GM23338 (cell line): Measurements from ENCODE around the gene IKZF1. TPM values are rescaled to one million over a fixed set of nuclear protein-coding genes. Genes with fewer than 3 reads are reported as not detected.

ENCODE experiments used
- ATAC-seq: fragments of 200-7000 bp; cut with Tn5 transposase; 3 replicates; pipeline ENCODE4 v1.9.1; 2020
- DNase-seq: peaks from one replicate; pipeline ENCODE4 v3.0.0-alpha.2; 2015; ENCODE audit warnings: low spot score
- H2AFZ ChIP-seq: fragments of 200-600 bp; sonication (generic); 2 replicates; pipeline ENCODE4 v1.8.0; 2016; ENCODE audit warnings: antibody characterized with exemption, mild to moderate bottlenecking, moderate library complexity
- H3F3A ChIP-seq: fragments of 200-600 bp; sonication (generic); replicated peaks from 2 replicates; pipeline ENCODE4 v1.8.0; 2017; ENCODE audit warnings: antibody characterized with exemption, mixed run types, low read depth
- H3K27ac ChIP-seq: fragments of 200-600 bp; sonication (generic); 2 replicates; pipeline ENCODE4 v1.6.1; 2016; ENCODE audit warnings: low read depth
- H3K27me3 ChIP-seq: fragments of 200-600 bp; sonication (generic); 2 replicates; pipeline ENCODE4 v1.8.0; 2016; ENCODE audit warnings: mild to moderate bottlenecking, mixed run types, moderate library complexity; ENCODE audit not compliant: insufficient read depth
- H3K36me3 ChIP-seq: fragments of 200-600 bp; sonication (generic); 2 replicates; pipeline ENCODE4 v1.8.0; 2016; ENCODE audit warnings: mild to moderate bottlenecking; ENCODE audit not compliant: insufficient read depth
- H3K4me1 ChIP-seq: fragments of 200-600 bp; sonication (generic); 2 replicates; pipeline ENCODE4 v1.8.0; 2016; ENCODE audit warnings: mild to moderate bottlenecking, moderate library complexity; ENCODE audit not compliant: insufficient read depth
- H3K4me2 ChIP-seq: fragments of 200-600 bp; sonication (generic); 2 replicates; pipeline ENCODE4 v1.7.1; 2017; ENCODE audit warnings: mixed run types
- H3K4me3 ChIP-seq: fragments of 200-600 bp; sonication (generic); 2 replicates; pipeline ENCODE4 v1.6.1; 2016; ENCODE audit warnings: mixed run types
- H3K79me2 ChIP-seq: fragments of 200-600 bp; sonication (generic); replicated peaks from 2 replicates; pipeline ENCODE4 v1.8.0; 2017; ENCODE audit warnings: mild to moderate bottlenecking; ENCODE audit not compliant: insufficient read depth
- H3K9me2 ChIP-seq: fragments of 200-600 bp; sonication (generic); 2 replicates; pipeline ENCODE4 v1.8.0; 2017; ENCODE audit not compliant: insufficient read depth
- H4K20me1 ChIP-seq: fragments of 200-600 bp; sonication (generic); replicated peaks from 2 replicates; pipeline ENCODE4 v1.8.0; 2017; ENCODE audit warnings: mild to moderate bottlenecking; ENCODE audit not compliant: insufficient read depth
- H3K27ac Mint-ChIP-seq: 2 replicates; pipeline ENCODE4 v1.8.0; 2020; ENCODE audit warnings: inconsistent platforms, mild to moderate bottlenecking, moderate library complexity, mixed read lengths
- H3K27me3 Mint-ChIP-seq: 3 replicates; pipeline ENCODE4 v1.8.0; 2022; ENCODE audit warnings: low read depth, mild to moderate bottlenecking, moderate library complexity, mixed read lengths, inconsistent platforms; ENCODE audit not compliant: insufficient read depth, poor library complexity
- H3K36me3 Mint-ChIP-seq: 3 replicates; pipeline ENCODE4 v1.8.0; 2021; ENCODE audit warnings: low read depth, mild to moderate bottlenecking, inconsistent platforms, moderate library complexity, mixed read lengths
- H3K4me1 Mint-ChIP-seq: 3 replicates; pipeline ENCODE4 v1.8.0; 2020; ENCODE audit warnings: mild to moderate bottlenecking, inconsistent platforms, mixed read lengths
- H3K4me3 Mint-ChIP-seq: 3 replicates; pipeline ENCODE4 v1.8.0; 2021; ENCODE audit warnings: moderate library complexity, mild to moderate bottlenecking, inconsistent platforms, mixed read lengths
- H3K9me3 Mint-ChIP-seq: 3 replicates; pipeline ENCODE4 v1.8.0; 2020; ENCODE audit warnings: moderate library complexity, mild to moderate bottlenecking, inconsistent platforms, mixed read lengths
- NANOG ChIP-seq: IDR thresholded peaks from 2 replicates; pipeline ENCODE4 v1.6.1; 2016; ENCODE audit warnings: antibody characterized with exemption, borderline replicate concordance
- POLR2AphosphoS5 ChIP-seq: IDR thresholded peaks from 2 replicates; pipeline ENCODE4 v1.6.1; 2016; ENCODE audit warnings: antibody characterized with exemption, low read depth
- REST ChIP-seq: IDR thresholded peaks from one replicate; pipeline ENCODE4 v1.6.1; 2018; ENCODE audit warnings: antibody characterized with exemption; ENCODE audit not compliant: unreplicated experiment
- ZNF331 ChIP-seq: fragments of 250-450 bp; sonication (Bioruptor Pico); IDR thresholded peaks from 2 replicates; pipeline ENCODE4 v1.5.0; 2020; ENCODE audit warnings: low read depth, mild to moderate bottlenecking, moderate library complexity
- ZNF462 ChIP-seq: fragments of 250-450 bp; sonication (Bioruptor Pico); IDR thresholded peaks from 2 replicates; pipeline ENCODE4 v1.5.0; 2020; ENCODE audit warnings: mild to moderate bottlenecking, moderate library complexity
- polyA plus RNA-seq: library from polyadenylated mRNA; unstranded; fragments of >200 nt; fragmentation: Nextera tagmentation; extraction: Ambion mirVana; gene quantifications from 2 replicates; pipeline ENCODE4 v1.2.1, GENCODE V29; 2016
- total RNA-seq: library from RNA; depleted of rRNA; stranded (reverse); fragments of >200 nt; shearing (Covaris generic); gene quantifications from 2 replicates; pipeline ENCODE4 v1.2.3, GENCODE V29; 2014
- TF ChIP-seq, protein P1 (sequence below), 2 experiments: fragments of 200-600 bp in 1 of 2; sonication (generic) in 1 of 2; conservative IDR thresholded peaks; 2 replicates each; pipeline versions ENCODE4 v1.5.1 to v1.6.1; 2016 to 2017; ENCODE audit warnings: antibody characterized with exemption in 2 of 2, low read depth in 2 of 2, mild to moderate bottlenecking in 2 of 2, moderate library complexity in 1 of 2

Gene IKZF1
- total and polyA plus RNA-seq, 2 experiments from 2014 or later = 0.57 to 1.8 TPM

DNA sequence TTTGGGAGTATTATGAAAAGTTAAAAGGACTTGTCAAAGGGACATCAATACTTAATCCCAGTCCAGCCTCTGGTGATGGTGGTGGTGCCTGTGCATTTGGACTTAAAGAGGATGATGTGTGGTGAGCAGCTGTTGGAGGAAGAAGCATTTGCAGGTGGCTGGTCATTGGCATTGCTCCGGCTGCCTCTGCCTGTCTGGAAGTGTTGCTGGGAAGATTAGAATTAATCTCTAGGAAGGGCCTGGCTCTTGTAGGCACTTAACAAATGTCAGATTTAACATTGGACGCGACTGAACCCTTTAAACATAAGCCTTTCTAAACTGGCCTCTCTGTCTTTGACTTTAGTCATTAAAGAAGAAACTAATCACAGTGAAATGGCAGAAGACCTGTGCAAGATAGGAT lies 86.9 kb downstream of the IKZF1 start:
- H3K4me2 ChIP-seq = no peak overlapping the region
- Mint-ChIP-seq H3K9me3 (no peaks in the 10 kb centered on the region), H3K27me3 (no peaks in the 10 kb centered on the region), H3K4me3 (no peak overlapping the region), H3K27ac (no peak overlapping the region), H3K4me1 (no peaks in the 10 kb centered on the region), H3K36me3 (no peaks in the 10 kb centered on the region)
- no peaks in the 10 kb centered on the region for H3K4me1 ChIP-seq
- H3K36me3 ChIP-seq = no peaks in the 10 kb centered on the region
- no peak overlapping the region for H3K27ac ChIP-seq
- H3K9me2 ChIP-seq = no peaks in the 10 kb centered on the region
- no peaks in the 10 kb centered on the region for H3F3A ChIP-seq
- no peaks in the 10 kb centered on the region for H3K79me2 ChIP-seq
- no peaks in the 10 kb centered on the region for H3K27me3 ChIP-seq
- no peak overlapping the region for H2AFZ ChIP-seq
- TF ChIP-seq ZNF331 (CRISPR knock-in tag) (no peak), ZNF462 (no peak)
- H3K4me3 ChIP-seq = no peak overlapping the region
- H4K20me1 ChIP-seq = no peaks in the 10 kb centered on the region
- no peak for DNase-seq
- ATAC-seq = no peak

GRCh38 chr7:50393076-50393475 lies 88.6 kb downstream of the IKZF1 start:
- Histone ChIP-seq H3K27me3 (no peaks in the 10 kb centered on the region), H3K36me3 (no peaks in the 10 kb centered on the region), H3F3A (no peaks in the 10 kb centered on the region), H3K4me3 (no peak overlapping the region), H3K79me2 (no peaks in the 10 kb centered on the region), H3K4me1 (no peaks in the 10 kb centered on the region), H4K20me1 (no peaks in the 10 kb centered on the region), H3K4me2 (no peak overlapping the region), H3K27ac (no peak overlapping the region), H3K9me2 (no peaks in the 10 kb centered on the region), H2AFZ (no peak overlapping the region)
- Mint-ChIP-seq H3K27ac (no peak overlapping the region), H3K4me1 (no peaks in the 10 kb centered on the region), H3K9me3 (no peaks in the 10 kb centered on the region), H3K27me3 (no peaks in the 10 kb centered on the region), H3K4me3 (no peak overlapping the region), H3K36me3 (no peaks in the 10 kb centered on the region)
- ATAC-seq = no peak
- DNase-seq = no peak
- TF ChIP-seq POLR2AphosphoS5 (no peak), ZNF331 (CRISPR knock-in tag) (no peak), NANOG (no peak), REST (no peak)
- TF ChIP-seq, protein P1, sequence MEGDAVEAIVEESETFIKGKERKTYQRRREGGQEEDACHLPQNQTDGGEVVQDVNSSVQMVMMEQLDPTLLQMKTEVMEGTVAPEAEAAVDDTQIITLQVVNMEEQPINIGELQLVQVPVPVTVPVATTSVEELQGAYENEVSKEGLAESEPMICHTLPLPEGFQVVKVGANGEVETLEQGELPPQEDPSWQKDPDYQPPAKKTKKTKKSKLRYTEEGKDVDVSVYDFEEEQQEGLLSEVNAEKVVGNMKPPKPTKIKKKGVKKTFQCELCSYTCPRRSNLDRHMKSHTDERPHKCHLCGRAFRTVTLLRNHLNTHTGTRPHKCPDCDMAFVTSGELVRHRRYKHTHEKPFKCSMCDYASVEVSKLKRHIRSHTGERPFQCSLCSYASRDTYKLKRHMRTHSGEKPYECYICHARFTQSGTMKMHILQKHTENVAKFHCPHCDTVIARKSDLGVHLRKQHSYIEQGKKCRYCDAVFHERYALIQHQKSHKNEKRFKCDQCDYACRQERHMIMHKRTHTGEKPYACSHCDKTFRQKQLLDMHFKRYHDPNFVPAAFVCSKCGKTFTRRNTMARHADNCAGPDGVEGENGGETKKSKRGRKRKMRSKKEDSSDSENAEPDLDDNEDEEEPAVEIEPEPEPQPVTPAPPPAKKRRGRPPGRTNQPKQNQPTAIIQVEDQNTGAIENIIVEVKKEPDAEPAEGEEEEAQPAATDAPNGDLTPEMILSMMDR (conservative IDR thresholded peaks at IDR 0.05; ENCODE audit: low read depth in 2 of 2) = no peak
